Posterior cingulate gyrus (tissue), 11 donors: ENCODE data around the gene LCE3A.
"Not testable (repeated sequence)": the region's sequence is repeated elsewhere in the genome, so short reads cannot be mapped to it uniquely, and the experiment has no call there.

Experiments
- DNase-seq, 10 donors: peaks; one replicate each; pipeline versions ENCODE4 v3.0.0 to v3.0.0-alpha.2; 2020 to 2021; ENCODE audit warnings: mixed read lengths in 3 of 10
- intact Hi-C: fragments of 100-400 bp; cut with DNase I; formaldehyde crosslinking; loops from one replicate; pipeline ENCODE4 v1.15.1; 2023

Gene LCE3A, protein sequence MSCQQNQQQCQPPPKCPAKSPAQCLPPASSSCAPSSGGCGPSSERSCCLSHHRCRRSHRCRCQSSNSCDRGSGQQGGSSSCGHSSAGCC

DNA sequence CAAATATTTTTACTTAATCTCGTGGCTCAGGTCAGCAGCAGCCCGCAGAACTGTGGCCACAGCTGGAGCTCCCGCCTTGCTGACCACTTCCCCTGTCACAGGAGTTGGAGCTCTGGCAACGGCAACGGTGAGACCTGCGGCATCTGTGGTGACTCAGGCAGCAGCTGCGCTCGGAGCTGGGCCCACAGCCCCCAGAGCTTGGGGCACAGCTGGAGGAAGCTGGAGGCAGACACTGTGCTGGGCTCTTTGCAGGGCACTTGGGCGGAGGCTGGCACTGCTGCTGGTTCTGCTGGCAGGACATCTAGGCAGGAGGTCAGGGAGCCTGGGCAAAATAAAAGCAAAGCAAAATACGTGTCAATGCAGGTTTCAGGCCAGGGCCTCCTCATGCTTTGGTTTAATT, at the start of gene LCE3A:
Gene LCE3A (minus strand): TSS at position 301 of the 400 bp plus-strand sequence. CDS start 0 bp downstream, at position 301.
- intact Hi-C loops = no loop called here
- DNase-seq = peak in 2 of 10 donors; percentile 63 to 69

DNA sequence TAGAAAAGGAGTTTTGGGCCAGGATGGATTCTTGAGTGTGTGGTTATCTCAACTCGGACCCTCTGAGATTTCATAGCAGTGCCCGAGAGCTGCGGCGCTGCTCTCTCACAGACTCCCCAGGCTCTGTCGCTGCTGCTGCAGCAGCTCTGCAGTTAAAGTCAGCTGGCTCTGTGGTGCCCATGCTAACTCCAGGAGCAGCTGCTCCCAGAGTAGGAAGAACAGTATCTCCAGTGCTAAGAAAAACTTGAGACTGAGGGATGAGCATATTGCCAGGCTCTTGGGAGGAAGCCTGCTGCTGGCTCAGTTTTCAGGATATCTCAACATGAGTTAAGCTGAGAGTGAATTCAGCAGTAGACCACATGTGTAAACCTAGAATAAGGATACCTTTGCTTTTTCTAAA, 44.7 kb upstream of the LCE3A start:
- DNase-seq = peak in 8 of 10 donors; percentile 12 to 92 (median 46)
- intact Hi-C loops = no loop called here

DNA sequence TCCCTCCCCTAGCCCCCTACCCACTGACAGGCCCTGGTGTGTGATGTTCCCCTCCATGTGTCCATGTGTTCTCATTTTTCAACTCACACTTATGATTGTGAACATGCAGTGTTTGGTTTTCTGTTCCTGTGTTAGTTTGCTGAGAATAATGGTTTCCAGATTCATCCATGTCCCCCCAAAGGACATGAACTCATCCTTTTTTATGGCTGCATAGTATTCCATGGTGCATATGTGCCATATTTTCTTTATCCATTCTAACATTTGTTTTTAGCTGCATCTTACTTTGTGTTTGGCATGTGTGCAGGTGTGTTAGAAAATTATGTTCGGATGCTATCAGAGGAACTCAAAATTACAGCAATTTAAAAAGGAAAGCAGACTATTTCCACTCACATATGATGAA, 43.3 kb upstream of the LCE3A start:
- intact Hi-C loops, DNase-seq: not testable (repeated sequence)

DNA sequence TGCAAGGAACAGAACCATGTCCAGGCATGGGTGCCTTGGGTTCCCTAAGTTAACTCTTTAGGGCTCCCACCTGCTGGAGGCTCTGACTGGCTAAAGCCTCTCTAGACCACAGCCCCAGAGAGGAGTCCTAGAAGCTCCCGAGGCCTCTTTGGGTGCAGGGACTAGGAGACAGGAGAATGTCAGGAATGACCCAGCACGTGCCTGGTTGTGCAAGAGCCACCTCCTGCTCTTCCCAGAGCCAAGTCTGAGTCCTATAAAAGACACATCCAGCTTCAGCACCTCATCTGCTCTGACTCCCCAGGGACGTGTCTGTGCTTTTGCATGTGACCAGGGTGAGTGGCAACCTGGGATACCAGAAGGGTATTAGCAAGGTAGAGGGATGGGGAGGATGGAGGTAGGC, 40.2 kb upstream of the LCE3A start, which contains the start of gene LCE2D:
Gene LCE2D (plus strand): TSS at position 283 of the 400 bp plus-strand sequence. CDS start 726 bp downstream, outside the sequence.
- no peak for DNase-seq
- intact Hi-C loops = no loop called here

DNA sequence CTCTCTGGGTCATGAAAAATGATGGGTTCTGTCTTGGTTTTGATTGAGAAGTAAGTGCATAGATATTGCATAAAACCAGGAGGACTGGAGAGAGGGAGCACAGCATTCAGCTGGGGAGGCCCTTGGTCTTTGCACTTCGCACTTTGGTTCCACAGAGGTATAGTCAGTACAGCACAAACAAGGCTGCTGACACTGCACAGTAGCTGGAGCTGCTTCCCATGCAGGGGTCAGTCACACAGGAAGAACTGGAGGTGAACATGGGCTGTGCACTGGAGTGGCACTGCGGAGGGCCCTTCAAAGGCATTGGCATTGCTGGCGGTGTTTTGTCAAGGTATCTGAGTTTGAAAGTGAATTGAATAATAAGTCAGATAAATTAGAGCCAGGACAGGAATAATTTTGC, 35.7 kb upstream of the LCE3A start:
- DNase-seq = no peak
- intact Hi-C loops = no loop called here

DNA sequence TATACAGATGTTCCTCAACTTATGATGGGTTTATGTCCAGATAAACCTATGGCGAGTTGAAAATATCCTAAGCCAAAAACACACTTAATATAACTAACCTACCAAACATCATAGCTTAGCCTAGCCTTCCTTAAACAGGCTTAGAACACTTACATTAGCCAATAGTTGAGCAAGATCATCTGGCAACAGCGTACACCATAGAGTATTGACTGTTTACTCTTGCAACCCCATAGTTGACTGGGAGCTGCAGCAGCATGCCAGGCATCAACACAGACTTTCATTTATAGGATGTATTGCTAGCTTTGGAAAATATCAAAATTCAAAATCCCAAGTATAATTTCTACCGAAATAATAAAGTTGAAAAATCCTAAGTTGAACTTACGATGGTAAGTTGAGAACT, 34.8 kb upstream of the LCE3A start:
- intact Hi-C loops = no loop called here
- no peak for DNase-seq

DNA sequence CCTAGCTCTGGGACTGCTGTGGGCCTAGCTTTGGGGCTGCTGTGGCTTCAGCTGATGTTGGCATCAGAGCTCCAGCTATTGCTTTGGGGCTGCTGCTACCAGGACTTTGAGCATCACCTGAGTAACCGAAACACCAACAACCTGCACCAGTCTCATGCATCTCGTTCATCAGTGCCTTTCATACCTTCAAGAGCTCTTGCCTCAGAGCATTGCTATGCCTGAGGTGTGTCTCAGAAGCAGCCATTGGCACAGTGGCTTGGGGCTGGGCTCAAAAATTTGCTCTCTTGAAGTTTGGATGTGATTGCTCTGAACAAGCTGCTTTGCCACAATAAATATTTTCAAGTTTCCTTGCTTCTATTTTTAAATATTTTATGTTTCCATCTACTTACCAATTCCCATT, 33.6 kb upstream of the LCE3A start:
- no peak for DNase-seq
- intact Hi-C loops = no loop called here

DNA sequence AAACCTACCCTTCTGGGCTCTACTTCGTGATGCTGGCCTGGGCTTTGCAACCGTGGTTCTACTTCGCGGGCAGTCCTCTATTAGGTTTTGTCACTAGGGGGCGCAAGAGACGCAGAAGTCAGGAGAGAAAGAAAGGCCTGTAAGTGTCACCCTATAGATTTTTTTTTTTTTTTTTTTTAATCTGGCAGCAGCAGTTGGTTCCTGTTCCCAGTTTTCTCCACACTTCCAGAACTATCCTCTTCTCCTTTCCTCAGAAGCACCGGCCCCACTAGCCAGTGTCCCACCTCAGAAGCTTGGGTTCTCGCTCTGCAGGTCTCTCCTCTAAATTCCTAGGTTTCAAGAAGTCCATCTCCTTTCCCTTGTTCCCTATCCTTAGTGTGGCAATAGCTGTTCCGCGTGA, 31.2 kb upstream of the LCE3A start:
- peak in 9 of 10 donors; percentile 17 to 88 (median 55) for DNase-seq
- intact Hi-C loops = loop anchor here (5.0 kb wide), 2 partner anchors 318 to 568 kb away; partner anchors contain the start of gene SPRR4

DNA sequence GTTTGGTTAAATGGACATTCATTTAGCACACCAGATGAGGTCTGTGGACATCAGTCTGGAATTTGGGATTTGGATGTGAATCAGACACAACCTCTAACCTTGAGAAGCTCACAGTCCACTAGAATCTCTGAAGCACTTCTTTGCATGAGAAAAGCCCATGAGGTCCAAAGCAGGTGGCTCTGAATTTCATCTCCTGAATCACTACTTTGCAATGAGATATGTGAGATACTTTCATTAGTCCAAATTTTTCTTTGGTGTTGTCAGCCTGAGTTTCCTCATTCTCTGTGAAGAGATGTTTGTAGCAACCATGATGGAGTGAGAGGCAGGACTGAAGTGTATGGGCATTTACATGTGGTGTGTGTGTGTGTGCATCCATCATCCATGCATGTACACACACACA, 23.8 kb upstream of the LCE3A start:
- no peak for DNase-seq
- intact Hi-C loops = no loop called here

DNA sequence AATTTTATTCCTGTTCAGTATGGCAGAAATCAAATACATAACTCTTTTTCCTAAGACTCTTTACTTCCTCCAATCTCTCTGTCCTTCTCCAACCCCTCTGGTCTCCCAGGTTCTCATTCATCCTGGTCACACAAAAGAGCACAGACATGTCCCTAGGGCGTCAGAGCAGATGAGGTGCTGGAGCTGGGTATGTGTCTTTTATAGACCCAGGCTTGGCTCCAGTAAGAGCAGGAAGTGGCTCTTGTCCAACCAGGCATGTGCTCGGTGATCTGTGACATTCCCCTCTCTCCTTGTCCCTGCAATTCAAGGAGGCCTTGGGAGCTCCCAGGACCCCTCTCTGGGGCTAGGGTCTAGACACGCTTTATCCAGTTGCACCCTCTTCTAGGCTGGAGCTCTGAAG, 22.2 kb upstream of the LCE3A start:
- intact Hi-C loops = no loop called here
- no peak for DNase-seq

DNA sequence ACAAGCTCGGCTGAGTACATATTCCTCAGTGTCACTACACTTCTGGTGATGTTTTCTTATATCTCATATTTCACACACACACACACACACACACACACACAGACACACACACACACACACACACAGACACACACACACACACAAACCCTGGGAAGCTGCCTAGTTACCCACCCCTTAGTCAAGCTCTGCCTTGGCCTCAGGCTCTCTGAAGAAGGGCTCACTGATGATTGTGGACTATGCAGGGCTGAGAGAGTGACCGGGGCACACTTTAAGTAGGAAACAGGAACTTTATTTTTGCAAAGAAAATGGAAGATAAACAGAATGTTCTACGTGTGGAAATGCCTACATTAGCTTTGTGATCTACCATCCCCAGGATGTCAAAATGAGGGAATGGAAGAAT, 21.0 kb upstream of the LCE3A start:
- intact Hi-C loops = no loop called here
- no peak for DNase-seq

DNA sequence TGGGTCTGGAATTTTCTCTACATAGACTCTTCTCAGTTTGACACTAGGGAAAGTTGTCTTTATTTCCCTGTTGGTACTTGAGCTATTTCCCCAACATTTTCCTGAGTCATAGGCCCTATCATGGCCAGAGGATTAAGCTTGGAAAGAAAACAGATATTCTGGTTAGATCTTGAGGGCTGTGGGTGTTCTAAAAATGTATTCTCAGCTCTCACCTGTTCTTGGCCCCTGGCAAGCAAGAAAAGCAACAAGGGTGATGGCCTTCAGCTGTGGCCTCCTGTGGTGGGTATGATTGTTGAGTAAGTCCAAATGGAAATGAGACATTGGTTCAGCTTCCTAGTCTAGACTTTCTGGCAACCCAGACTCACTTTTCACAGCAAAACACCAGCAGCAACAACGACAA, 17.4 kb upstream of the LCE3A start:
- DNase-seq = no peak
- intact Hi-C loops = no loop called here

DNA sequence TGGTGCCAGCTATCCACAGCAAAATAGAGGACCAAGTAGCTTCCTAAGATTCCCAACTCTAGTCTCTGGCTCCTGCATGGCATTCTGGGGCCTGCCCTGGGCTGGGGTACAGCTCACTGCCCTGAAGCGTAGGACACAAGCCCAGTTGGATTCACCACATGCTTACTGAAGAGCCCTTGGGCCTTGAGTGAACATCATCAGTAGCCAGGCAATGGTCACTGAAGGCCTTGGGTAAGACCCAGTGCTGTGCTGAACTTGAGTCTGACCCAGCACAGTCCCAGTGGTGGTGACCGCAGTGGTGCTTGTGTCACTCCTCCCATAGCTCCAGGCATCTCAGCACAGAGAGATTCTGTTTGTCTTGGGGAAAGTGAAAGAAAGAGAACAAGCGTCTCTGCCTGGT, 7.7 kb upstream of the LCE3A start:
- intact Hi-C loops = no loop called here
- no peak for DNase-seq

DNA sequence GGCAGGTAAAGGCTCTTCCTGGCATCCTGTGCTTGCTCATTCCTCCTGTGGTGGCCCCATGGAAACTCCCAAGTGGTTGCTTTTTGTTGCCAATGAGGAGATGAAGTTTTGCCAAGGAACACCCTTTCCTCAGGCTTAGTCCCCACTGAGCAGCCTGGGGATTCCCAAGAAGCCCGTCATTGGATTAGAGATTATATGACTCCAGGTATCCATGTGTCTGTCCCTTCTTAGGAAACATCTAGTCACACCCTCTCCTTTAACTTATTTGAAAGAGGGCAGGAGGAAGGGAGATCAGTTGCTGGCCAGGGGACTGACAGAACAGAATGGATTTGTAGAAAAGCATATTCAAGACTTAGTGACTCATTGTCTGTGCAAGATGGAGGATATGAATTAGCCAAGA, 3.8 kb upstream of the LCE3A start:
- intact Hi-C loops = no loop called here

DNA sequence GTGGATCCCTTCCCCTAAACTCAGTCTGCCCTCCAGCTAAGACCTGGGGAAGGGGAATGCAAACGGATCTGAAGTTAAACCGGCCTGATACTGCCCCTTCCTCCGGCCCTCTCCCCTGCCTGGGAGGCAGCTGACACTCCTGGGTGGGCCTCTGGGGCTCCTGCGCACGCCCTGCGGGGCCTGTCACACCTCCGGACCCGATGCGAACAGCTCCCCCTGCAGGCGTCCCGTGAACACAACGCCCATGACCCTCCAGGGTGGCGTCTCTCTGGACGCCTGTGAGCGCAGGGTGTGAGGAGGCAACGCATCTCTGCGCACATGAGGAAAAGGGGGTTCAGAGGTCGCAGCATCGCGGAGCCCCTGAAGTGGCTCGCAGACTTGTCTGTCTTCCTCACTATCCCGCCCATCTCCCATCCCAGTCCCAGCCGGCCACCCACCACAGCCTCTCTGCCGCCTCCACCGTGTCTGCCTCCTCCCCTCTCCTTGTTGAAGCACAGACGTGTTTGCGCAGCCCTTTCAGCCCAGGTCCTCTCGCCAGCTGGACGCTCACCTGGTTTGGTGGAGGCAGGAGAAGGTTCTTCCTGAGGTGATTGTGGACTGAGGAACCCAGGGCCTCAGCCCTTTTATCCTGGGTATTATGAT, 421 bp upstream of the LCE3A start:
- intact Hi-C loops = no loop called here
- DNase-seq = peak in 1 of 10 donors; percentile 71

More for the DNA sequence above, 3.8 kb upstream of the LCE3A start:
- DNase-seq = no peak

DNA sequence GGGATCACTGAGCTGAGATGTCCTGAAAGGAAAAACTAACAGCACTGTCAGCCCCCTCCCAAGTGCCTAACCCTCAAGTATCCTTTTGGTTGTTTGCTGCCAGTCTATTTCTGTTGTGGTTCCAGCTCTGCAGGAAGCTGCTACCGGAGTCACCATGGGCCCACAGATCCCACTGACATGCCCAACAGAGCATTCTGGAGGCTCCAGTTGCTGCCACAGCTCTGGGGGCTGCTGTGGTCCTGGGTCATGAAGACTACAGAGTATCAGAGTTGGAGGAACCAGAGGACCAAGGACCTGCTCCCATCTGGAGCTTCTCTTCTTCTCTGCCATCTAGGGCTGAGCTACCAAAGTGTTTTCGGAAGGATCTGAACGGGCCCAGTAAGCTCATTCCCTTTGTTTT, 910 bp downstream of the LCE3A start:
- intact Hi-C loops = no loop called here
- DNase-seq = no peak

DNA sequence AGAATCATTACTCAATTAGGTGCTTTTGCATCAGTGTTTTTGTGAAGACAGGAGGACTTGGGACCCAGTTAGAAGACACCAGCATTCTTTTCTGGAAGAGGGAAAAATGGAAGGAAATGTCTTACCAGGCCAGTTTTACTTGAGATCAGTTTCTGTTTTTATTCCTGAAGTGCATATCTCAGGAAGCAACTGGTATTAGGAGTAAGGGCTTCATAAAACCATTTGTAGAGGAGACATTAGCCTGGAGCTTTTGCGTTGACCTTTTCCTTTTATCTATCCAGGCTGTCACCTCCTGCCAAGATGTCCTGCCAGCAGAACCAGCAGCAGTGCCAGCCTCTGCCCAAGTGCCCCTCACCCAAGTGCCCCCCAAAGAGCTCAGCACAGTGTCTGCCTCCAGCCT, 9.4 kb downstream of the LCE3A start, which contains the start of gene LCE3B:
Gene LCE3B (plus strand): TSS at position 301 of the 400 bp plus-strand sequence. CDS start 0 bp downstream, at position 301.
- intact Hi-C loops = no loop called here

DNA sequence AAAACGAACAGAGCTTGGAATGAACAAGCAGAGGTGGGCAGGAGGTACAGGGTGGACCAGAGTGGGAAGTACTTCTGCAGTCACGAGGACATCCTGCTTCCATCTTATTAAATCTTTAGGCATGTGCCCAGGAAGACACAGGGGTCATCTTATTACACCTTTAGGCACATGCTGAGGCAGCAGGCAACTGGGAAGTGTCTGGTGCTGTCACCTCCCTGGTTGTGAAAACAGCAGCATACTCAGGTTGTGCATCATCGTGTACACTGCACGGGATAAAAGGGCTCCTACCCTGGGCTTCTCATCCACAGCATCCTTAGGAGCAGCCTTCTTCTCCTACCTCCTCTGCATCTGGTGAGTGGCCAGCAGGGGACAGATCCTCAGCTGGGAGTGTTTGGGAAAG, 23.0 kb downstream of the LCE3A start, which contains the start of gene LCE3C:
Gene LCE3C (plus strand): TSS at position 301 of the 400 bp plus-strand sequence. CDS start 498 bp downstream, outside the sequence.
- no peak for DNase-seq
- intact Hi-C loops = no loop called here

More for the DNA sequence above, 9.4 kb downstream of the LCE3A start, which contains the start of gene LCE3B:
- no peak for DNase-seq

DNA sequence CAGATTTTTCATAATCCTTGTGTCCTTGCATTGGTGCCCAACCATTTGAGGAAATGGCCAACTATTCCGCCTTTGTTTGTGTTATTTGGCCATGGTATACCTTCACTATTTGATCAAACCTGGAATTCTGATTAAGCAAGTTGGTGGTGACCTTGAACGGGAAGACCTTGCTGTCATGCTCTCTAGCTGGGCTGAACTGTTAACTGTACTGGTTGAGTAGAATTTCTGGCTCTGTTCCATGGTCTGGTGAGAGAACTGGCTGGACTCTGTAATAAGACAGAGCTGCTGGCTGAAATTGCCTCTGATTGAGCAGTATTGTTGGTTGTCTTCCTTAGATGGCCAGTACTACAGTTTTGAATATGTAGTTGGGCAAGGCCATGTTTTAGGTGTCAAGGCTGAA, 25.9 kb downstream of the LCE3A start:
- DNase-seq = no peak

DNA sequence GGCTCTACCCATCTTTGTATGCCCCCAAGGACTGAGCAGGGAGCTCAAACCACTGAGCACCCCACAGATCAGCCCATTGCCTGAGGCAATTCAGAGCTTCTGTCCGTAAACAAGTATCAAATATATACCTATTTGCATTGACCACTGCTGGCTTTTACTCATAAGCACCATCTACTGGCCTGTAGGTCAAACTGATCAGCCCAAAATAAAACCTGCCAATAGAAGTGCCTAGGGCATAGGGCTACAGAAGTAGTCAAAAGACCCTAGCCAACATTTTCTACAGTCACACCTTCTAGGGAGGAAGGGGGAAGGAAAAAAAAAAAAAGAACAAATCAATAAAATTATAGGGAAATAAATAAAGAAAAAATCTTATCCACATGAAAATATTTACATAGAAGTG, 37.3 kb downstream of the LCE3A start:
- DNase-seq = no peak
- intact Hi-C loops = no loop called here

More for the DNA sequence above, 25.9 kb downstream of the LCE3A start:
- intact Hi-C loops = no loop called here

DNA sequence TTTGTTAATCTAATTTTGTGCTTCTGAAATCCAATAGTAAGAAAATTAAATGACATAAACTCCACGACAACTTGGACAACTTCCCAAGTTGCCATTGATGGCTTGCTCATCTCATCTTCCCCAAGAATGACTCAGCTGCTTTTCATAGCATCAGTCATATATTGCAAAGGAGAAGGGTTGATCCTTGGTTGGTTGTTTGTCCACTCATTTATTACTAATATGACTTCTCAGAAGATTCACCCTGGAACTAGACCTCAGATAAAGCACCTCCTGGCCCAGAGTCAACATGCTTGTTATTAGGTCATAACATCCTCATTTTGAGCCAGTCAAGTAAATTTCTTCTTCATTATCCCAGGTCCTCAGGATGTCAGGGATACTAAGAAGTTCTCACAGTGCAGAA, 40.3 kb downstream of the LCE3A start:
- intact Hi-C loops = loop anchor here (2.0 kb wide), 1 partner anchor 32 kb away; no protein-coding TSS in a partner anchor
- DNase-seq = no peak

DNA sequence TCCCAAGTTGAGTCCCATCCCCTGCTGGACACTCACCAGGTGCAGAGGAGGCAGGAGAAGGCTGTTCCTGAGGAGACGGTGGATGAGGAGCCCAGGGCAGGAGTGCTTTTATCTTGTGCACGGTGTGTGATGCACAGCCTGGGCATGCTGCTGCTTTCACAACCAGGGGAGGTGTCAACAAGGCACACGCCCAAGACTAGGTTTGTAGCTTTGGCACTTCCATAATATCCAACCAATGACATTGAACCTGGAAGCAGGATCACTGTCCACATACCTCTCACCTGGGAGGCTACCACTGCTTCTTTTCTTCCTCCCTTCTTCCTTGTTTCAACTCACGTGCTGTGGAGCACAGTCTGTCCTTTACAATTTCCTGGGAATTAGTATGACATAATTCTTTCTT, 42.5 kb downstream of the LCE3A start, which contains the start of gene LCE3D:
Gene LCE3D (minus strand): TSS at position 84 of the 400 bp plus-strand sequence. CDS start 580 bp downstream, outside the sequence.
- intact Hi-C loops = no loop called here

More for the DNA sequence above, 42.5 kb downstream of the LCE3A start, which contains the start of gene LCE3D:
- peak in 1 of 10 donors; percentile 24 for DNase-seq
